Activated CD4-positive, alpha-beta T cell treated with anti-CD3 and anti-CD28 coated beads, Interleukin-2, amount 50 U/mL, for 48 hours (primary cell): ENCODE measurements around the gene PDIA6.

Experiments used
- DNase-seq, 2 experiments: peaks; one replicate each; pipeline ENCODE4 v3.0.0-alpha.2; 2020

Gene PDIA6, protein sequence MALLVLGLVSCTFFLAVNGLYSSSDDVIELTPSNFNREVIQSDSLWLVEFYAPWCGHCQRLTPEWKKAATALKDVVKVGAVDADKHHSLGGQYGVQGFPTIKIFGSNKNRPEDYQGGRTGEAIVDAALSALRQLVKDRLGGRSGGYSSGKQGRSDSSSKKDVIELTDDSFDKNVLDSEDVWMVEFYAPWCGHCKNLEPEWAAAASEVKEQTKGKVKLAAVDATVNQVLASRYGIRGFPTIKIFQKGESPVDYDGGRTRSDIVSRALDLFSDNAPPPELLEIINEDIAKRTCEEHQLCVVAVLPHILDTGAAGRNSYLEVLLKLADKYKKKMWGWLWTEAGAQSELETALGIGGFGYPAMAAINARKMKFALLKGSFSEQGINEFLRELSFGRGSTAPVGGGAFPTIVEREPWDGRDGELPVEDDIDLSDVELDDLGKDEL

DNA sequence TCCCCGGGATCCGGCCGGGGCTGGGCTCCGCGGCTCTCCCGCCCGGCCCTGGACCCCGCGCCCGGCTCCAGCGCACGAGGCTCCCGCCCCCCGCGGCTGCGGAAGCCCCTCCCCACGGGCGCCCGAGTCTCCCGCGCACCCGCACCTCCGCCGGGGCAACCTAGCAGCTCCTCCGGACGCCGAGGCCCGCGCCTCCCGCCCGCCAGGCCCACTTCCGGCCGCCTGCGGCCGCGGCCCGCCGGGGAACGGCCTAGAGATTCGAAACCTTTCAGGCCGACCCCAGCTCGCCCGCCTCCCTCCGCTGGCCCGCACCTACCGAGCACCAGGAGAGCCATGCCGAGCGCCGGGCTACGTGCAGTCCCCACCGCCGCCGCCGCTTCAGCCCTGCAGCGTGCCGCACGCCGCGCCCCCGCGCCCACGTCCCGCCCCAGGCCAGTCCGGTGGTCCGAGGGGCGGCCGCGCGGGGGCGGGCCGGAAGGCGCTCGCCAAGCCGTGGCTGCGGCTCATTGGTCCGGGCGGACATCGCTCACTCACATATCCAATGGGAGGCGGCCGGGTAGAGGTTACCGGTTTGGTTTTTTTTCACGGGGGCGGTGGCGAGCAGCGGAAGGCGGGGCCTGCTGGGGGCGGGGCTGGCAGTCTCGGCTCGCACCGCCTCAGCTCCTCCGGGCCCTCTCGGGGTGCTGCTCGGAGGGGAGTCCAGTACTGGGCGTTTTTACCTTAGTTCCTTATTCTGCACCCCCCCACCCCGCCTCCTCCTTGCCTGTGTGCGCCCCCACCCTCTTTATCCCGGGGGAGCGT lies at the start of gene PDIA6:
TSS of gene PDIA6 (minus strand) at position 424 of the 801 bp plus-strand sequence. CDS start at position 335, 89 bp downstream.
- peak; percentile 98 for DNase-seq

DNA sequence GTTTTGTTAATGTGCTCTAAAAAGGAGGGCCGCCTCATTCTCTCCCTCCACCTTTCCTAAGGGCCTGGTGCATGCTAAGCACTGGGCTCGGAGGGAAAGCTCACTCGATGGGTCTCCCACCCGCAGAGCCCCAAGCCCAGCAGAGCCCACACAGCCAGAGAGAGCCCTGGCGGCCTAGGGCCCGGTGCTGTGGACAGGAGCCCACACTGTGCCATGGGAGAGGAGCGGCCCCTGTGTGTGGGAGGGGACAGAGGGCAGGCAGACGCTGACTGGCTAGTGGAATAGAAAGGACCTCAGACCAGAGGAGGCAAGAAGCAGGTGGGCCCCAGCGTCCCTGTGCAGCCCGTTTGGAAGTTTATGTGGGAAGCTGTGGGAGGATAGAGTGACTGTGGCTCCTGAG lies 49.7 kb upstream of the PDIA6 start:
- no peak for DNase-seq

DNA sequence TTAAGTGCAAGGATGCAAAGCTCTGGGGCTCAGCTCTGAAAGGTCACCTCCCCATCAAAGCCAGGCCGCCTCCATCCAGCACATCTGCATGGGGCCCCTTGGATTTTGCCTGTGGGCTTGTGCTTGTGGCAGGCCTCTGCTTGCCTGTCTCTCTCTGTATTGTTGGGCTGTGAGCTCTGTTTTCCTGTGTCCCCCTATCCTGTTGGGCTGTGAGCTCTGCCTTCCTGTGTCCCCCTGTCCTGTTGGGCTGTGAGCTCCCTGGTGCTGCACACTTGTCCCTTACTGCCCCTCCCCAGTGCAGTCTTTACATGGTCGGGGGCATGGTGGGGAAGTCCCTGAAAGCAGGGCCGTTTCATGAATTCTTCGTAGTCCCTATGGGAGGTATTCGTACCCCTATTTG lies 49.2 kb upstream of the PDIA6 start:
- no peak for DNase-seq

DNA sequence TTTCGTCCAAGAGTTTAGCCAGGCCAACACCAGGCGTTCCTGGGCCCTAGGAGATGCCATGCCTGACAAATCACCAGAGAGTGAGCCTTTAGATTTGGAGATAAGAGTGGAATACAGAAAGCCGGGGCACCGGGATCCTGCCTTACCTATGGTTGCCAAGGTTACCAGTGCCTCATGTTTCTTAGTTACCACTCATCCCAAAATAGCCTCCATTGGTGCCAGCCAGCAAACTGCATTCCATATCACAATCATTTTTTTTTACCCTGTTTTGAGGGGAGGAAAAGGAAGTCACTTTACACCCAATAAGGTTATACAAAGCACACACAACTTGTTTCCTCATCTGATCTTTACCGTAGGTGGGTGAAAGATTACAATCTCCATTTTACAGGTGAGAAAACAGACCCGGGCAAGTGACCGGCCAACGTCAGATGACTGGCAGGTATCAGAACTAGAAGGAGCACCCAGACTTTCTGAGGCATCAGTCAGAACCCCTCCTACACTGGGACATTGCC lies 48.3 kb upstream of the PDIA6 start:
- DNase-seq = no peak

DNA sequence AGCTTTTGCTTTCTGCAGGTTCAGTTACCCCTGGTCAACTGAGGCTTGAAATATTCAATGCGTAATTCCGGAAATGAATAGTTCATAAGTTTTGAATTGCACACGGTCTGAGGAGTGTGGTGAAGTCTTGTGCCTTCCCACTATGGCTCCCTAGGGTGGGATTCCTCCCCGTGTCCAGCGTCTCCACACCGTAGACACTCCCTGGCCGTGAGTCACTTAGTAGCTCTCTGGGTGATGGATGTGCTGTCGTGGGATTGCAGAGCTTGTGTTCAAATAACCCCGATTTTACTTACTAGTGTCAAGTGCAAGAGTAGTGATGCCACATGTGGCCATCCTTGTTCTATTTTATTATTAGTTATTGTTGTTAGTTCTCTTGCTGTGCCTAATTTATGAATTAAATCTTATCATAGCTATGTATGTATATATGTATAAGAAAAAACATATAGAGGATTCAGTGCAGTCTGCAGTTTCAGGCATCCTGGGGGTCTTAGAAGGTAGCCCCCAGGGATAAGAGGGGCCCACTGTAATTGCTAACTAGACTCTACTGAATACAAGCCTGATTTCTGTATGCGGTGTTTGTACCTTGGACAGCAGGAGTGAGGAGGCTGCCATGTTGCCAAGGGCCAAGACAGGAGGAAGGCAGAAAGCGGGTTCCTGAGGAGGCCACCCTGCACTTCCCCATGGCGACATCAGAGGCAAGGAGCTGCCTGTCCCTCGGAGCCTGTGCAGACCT lies 47.7 kb upstream of the PDIA6 start:
- no peak for DNase-seq

DNA sequence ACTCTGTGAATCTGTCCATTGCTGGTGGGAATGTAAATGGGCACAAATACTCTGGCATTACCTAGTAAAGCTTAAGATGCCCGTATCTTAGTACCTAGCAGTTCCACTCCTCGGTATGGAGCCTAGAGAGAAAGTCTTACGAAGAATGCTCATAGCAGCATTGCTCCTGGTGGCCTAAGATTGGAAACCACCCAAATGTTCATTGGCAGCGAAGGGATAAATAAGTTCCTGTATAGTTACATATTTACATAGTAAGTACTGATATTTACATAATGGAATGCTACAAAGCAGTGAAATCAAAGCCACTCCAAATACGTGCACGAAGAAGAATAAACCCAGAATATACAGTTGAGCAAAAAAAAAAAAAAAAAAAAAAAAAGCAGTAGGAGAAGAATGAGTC lies 46.7 kb upstream of the PDIA6 start:
- DNase-seq = no peak

DNA sequence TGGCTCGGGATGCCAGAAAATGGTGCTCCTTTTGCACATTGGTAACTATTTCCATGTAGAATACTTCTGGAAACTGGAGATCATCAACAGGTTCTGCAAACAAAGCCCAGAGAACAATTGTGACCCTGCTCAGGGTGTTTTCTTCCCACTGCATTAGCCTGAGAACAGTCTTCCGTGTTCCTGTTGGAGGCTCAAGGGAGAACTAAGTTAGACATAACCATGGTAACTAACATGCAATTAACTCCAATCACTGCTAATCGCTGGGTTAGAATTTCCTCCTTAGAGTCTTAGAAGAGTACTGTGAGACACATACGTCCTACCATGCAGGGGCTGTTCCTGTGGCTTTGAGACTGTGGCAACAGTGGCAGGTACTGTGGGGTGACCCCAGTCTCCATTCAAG lies 36.0 kb upstream of the PDIA6 start:
- DNase-seq = no peak

DNA sequence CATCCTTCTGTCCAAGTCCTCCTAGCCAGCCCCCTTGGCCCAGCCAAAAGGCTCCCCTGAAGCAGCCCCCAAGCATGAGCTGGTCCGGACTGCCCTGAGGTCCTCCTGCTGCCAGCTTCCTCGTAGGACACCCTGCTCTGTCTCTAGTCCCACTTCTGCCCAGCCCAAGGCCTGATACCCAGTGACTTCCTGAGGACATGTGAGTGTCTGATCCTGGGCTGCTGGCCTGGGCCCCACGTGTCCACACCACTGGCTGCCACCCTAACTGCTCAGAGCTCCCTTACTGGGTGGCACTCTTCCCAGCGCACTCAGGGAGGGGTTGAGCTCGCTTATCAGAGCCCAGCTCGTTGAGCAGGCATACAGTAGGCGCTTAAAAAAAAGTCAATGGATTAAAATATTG lies 34.4 kb upstream of the PDIA6 start:
- DNase-seq = no peak

DNA sequence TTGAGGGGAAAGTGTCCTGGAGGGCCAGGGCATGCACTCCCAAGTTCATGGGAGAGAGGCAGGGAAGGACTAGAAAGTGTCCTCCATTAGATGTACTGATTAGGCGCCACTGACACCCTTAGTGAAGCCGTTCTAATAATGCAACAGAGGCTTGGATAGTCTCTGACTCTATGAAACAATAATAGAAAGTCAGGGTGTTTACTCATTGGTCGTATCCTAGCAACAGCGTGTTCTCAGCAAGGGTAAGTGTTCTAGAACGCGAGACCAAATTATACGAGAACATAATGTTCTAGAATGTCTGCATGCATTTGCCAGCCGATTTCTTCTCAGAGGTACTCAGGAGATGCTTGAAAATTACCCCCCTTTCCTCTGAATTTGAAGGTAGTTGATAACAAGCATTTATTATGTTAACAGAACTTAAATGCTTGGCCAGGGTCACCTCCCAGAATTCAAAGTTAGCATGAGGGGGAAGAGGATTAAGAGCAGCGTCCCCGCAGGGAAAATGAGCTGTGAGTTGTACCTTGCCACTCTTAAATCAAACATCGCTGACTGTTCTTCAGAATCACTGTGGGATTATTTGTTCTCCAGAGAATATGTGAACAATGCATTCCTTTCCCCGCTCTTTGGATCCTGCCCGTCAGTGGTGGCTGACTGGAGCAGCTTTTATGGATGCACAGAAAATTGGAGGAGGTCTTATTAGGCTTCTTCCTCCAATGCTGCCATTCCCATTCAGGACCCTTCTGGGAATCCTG lies 33.7 kb upstream of the PDIA6 start:
- no peak for DNase-seq

DNA sequence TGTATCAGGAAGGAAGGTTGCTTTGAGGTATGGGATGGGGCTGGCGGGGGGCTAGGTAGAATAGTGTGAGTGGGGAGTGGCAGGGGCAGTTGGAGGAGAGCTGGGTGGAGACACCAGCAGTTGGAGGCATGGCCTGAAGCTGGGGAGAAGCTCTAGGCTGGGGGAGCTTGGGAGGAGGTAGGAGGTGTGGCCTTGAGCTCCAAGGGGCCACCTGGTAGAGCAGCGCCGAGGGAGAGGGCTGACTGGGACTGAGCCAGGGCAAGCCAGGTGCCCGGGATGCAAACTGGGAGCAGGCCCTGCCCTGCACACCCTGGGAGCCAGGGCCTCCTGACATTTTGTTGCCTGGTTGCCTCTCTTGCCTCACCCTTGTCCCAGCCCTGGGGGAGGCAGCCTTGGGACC lies 33.1 kb upstream of the PDIA6 start:
- no peak for DNase-seq

DNA sequence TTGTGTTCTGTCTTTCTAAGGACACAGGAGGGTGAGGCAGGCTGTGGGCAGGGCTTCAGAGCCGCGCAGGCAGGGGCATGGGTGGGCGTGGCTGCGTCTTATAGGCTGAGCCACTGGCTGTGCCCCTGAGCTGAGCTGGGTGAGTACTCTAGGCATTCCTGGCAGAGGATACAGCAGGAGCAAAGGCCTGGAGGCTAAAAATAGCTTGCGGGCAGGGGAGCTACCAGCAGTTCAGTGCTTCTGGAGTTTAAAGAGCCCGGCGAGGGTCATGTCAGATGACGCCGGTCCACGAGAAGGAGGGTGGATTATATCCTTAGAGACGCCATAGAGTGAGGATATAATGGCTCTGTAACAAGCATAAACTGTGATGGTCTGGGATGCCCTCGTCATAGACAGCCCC lies 31.5 kb upstream of the PDIA6 start:
- DNase-seq = no peak

DNA sequence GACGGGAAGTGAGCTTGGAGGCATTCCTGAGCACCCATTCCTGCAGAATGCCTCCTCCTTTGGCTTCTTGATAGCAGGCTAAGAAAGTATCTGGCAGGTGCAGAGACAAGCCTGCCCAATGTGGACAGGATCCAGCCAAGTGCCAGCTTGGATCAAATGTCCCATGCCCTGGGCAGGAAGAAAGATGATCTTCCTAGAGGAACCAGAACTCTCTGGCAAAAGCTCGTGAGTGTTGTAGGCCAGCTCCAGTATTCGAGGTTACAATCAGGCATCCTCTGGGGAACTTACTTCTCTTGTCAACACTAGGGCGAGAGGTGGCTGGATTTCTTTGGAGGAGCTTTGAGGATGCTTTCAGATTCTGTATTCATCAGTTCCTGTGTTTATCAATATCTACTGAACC lies 29.9 kb upstream of the PDIA6 start:
- DNase-seq = no peak

DNA sequence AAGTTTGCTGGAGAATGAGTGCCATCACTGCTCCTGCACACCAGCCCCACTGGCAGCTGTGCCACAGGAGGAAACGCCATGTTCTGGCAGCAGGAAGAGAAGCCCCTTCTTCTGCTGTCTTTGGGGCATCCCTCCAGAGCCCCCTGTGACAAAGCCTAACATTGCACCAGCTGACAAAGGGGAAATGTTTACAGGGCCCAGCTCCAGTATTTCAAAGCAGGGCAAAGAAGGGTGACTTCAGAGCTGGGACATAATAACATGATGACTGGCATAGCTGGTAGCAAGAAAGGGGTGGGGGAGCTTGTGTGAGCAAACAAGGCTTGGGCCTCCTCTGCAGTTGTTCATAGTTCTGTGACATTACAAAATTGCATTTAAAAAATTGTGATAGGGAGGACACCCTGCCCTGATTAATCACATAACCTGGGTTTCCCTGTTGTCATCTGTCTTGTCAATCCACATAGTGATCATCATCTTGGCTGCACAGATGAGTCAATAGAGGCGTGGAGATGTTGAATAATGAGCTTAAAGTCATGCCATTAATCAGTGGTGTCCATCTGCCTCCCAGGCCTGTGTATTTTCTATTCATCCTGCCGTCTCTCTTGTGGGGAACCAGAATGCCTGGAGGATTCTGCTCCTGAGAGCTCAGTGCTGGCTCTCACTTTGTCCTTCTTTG lies 29.1 kb upstream of the PDIA6 start:
- DNase-seq = no peak

DNA sequence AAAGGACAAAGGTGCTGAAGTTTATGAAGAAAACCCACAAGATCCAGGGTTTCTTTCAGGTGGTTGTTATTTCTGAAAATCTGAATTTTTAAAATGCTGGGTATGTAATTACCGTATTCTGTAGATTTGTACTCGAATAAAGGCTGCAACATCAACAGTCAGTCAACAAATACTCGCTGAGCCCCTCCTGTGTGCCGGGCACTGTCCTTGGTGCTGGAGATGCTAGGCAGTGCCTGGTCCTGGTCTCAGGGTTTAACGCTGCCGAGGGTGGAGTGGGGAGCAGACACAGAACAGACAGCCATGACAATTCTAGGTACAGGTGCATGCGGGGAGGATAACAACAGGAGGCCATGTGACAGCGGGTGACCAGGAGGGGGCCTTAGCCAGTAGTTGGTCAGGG lies 27.2 kb upstream of the PDIA6 start:
- no peak for DNase-seq

DNA sequence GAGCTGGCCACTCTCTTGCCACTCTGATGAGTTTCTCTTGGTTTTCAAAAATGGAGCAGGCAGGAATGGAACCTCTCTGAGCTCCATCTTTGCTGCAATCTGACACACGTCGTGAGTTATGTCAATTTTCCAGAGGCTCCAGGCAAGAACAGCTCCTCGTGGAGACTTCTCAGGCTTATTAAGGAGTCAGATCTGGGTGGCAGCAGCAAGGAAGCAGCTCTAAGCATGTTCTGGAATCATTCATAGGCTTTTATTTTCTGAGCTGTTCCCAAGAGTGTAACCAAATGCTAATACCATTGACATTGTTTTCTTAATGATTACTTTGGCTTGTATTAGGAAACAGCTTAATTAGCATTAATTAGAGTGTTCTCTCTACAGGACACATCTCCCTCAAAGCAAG lies 26.1 kb upstream of the PDIA6 start:
- DNase-seq = no peak

DNA sequence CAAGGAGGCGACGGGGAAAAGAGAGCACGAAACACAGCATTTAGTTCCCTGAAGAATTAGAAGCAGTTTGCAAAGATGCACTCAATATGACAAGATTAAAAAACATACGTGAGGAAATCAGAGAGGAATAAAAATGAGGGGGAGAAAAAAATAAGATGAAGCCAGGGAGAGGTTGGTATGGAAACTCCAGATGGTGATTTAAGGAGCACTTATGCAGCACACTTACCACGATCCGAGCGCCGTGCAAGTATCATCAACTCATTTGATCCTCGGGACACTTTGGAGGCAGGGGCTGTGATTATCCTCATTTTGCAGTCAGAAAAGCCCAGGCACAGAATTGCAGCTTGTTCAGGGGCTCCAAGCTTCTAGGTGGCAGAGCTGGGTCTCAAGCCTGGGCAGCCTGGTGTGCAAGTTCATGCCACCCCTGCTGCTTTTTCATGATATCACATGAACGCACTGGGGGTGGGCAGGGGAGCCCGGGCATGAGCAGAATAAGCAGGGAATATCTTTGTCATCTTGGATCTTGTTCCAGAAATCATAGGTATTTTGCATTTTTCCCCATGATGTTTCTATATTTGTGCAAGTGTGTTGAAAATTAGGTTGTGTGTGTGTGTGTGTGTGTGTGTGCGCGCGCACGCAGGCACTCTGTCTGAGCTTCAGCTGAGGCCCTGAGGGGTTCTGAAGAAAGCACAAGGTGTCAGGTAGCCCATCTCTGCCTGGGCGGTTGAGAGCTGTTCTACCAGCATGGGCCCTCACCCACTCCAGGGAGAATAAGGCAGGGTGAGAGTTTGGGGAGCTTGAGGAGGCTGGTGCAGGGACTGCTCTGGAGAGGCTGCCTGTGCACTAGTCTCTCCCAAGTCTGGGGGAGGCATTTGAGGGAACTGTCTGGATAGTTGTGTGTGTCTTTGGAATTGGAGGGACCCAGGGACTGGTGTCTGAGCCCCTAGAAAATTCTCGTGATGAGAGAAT lies 25.0 kb upstream of the PDIA6 start:
- no peak for DNase-seq

DNA sequence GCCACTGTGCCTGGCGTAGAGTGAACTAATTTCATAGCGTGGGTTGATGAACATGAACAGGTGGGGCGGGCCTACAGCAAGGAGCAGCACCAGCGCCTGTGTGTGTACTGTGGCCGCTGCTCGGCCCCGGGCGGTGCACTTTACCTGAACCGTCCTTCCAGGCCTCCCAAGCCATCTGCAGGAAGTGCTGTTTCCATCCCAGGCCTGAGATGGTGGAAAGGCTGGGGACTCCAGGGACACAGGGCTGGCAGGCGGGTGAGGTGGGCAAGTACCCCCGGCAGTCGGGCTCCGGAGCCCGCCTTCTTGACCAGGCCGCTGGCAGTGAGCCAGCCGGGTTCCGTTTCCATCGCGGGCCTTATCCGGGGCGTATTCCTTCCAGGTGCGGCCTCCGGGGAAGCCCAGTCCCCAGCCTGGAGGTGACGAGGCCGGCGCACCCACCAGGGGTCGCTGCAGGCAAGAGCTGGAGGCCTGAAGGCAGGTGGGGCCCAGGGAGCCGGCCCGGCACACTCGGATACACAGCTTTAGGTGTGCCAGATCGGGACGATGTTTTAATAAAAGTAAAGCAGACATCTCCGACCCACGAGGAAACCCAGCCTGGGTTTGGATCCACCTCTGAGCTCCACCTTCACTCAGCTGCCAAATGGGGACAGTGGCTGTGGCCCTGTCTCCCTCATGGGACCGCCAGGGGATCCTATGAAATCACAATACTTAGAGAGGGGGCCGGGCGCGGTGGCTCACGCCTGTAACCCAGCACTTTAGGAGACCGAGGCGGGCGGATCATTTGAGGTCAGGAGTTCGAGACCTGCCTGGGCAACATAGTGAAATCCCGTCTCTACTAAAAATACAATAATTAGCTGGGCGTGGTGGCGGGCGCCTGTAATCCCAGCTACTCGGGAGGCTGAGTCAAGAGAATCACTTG lies 22.7 kb upstream of the PDIA6 start:
- peak; percentile 89 to 91 for DNase-seq

DNA sequence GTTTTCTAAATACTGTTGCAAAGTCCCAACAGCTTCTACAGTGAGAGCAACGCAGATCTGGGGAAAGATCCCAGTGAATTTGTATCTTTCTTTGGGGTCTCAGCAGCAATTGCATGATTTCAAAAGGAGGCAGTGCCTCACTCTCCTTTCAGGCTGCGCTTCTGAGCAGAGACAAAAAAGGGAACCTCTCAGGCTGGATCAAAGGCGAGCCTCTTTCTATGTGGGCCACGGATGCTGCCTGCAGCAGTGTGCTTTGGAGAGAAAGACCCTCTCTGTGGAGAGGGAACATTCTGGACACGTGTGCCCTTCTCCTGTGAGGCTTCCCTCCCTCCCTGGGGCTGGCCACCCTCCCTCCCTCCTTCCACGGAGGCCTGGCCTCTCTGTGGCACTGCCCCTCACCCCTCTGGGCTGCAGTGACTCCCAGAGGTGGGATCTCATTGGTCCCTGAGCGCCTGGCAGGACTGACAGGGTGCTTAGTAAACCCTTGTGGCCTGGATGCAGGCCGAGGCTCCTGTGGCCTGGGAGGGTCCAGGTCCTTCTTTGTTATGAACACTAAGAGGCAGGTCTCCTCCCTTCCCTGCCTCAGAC lies 21.6 kb upstream of the PDIA6 start:
- no peak for DNase-seq

DNA sequence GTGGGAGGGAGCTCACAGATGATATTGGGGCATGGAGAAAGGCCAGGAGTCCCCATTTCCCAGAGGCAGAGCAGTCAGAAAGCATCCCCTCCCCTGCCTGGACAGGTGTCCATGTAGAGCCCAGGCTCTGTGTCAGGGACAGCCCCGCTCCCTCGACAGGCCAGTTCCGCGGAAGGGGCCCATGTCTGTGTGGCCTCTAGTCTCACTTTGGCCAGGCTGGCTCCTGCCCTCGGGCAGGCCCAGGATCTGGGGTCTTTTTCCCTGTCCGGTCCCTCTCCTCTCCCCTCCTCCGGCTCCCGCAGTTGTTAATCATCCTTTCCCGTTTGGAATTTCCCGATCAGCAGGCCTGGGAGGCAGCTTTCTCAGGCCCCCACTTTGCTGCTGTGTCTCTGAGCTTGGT lies 20.4 kb upstream of the PDIA6 start:
- no peak for DNase-seq
